Type B pancreatic cell (in vitro differentiated cells): Measurements from ENCODE around the gene ABCF2. TPM values are rescaled to one million over a fixed set of nuclear protein-coding genes. Genes with fewer than 3 reads are reported as not detected.

ENCODE experiments used
- DNase-seq: peaks from one replicate; pipeline ENCODE4 v3.0.0; 2021; ENCODE audit warnings: mixed read lengths; ENCODE audit not compliant: unreplicated experiment; ENCODE audit errors: extremely low spot score
- H3K27ac Mint-ChIP-seq: 2 replicates; pipeline ENCODE4 v1.8.0; 2021; ENCODE audit warnings: mild to moderate bottlenecking, mixed read lengths
- H3K27me3 Mint-ChIP-seq: 2 replicates; pipeline ENCODE4 v1.8.0; 2021; ENCODE audit warnings: mixed read lengths
- H3K36me3 Mint-ChIP-seq: 2 replicates; pipeline ENCODE4 v1.8.0; 2021; ENCODE audit warnings: mixed read lengths
- H3K4me1 Mint-ChIP-seq: one replicate; pipeline ENCODE4 v1.8.0; 2021; ENCODE audit warnings: mixed read lengths; ENCODE audit not compliant: unreplicated experiment
- H3K4me3 Mint-ChIP-seq: 2 replicates; pipeline ENCODE4 v1.8.0; 2021; ENCODE audit warnings: mild to moderate bottlenecking, mixed read lengths
- H3K9me3 Mint-ChIP-seq: 2 replicates; pipeline ENCODE4 v1.8.0; 2021; ENCODE audit warnings: mixed read lengths
- CTCF ChIP-seq: fragments of 200-600 bp; sonication (generic); conservative IDR thresholded peaks from 2 replicates; pipeline ENCODE4 v1.5.0; 2021; ENCODE audit warnings: antibody characterized with exemption, mild to moderate bottlenecking
- total RNA-seq: library from RNA; stranded (reverse); gene quantifications from 2 replicates; pipeline ENCODE4 v1.2.1, GENCODE V29; 2021; ENCODE audit warnings: low replicate concordance

ABCF2 gene
- total RNA-seq, 1 donor from 2014 or later, result 46.5 TPM

- DNase-seq, result peak; percentile 88
- no peak overlapping the region for H3K27ac Mint-ChIP-seq
- peak; percentile 100 for TF ChIP-seq CTCF
- peak overlapping the region; percentile 9 for H3K4me3 Mint-ChIP-seq
- H3K27me3 Mint-ChIP-seq, result peaks cover 65% of the 10 kb centered on the region
- H3K36me3 Mint-ChIP-seq, result no peaks in the 10 kb centered on the region
- H3K4me1 Mint-ChIP-seq, result peaks cover 17% of the 10 kb centered on the region
- H3K9me3 Mint-ChIP-seq, result peaks cover 11% of the 10 kb centered on the region
Measured at GRCh38 chr7:151172273-151173141, 54.5 kb downstream of the ABCF2 start.

- H3K4me1 Mint-ChIP-seq, result peaks cover 17% of the 10 kb centered on the region
- peaks cover 45% of the 10 kb centered on the region for H3K27me3 Mint-ChIP-seq
- H3K9me3 Mint-ChIP-seq, result peaks cover 11% of the 10 kb centered on the region
- H3K36me3 Mint-ChIP-seq, result no peaks in the 10 kb centered on the region
- no peak for TF ChIP-seq CTCF
- DNase-seq, result peak; percentile 62
- no peak overlapping the region for H3K27ac Mint-ChIP-seq
- H3K4me3 Mint-ChIP-seq, result peak overlapping the region; percentile 84
Measured at GRCh38 chr7:151168787-151169162, 58.2 kb downstream of the ABCF2 start.

- H3K4me1 Mint-ChIP-seq, result peaks cover 17% of the 10 kb centered on the region
- no peak overlapping the region for H3K27ac Mint-ChIP-seq
- peak overlapping the region; percentile 84 for H3K4me3 Mint-ChIP-seq
Measured at GRCh38 chr7:151168003-151168786, 58.8 kb downstream of the ABCF2 start.

GRCh38 chr7:151167197-151167961 lies 59.6 kb downstream of the ABCF2 start, which contains the start of gene GBX1:
GBX1 (minus strand) TSS chr7:151167694; CDS start chr7:151167548, 146 bp downstream.
- H3K4me3 Mint-ChIP-seq, result peak within 1 kb of the TSS; percentile 84
- peaks cover 33% of the 10 kb centered on the region for H3K27me3 Mint-ChIP-seq
- DNase-seq, result peak; percentile 70
- H3K27ac Mint-ChIP-seq, result no peak within 1 kb of the TSS
- peak; percentile 69 for TF ChIP-seq CTCF
- no peaks in the 10 kb centered on the region for H3K36me3 Mint-ChIP-seq
- H3K9me3 Mint-ChIP-seq, result peaks cover under 1% of the 10 kb centered on the region
- H3K4me1 Mint-ChIP-seq, result peaks cover 12% of the 10 kb centered on the region

More at GRCh38 chr7:151168003-151168786, 58.8 kb downstream of the ABCF2 start:
- Mint-ChIP-seq H3K36me3 (no peaks in the 10 kb centered on the region), H3K27me3 (peaks cover 41% of the 10 kb centered on the region), H3K9me3 (peaks cover 8% of the 10 kb centered on the region)
- TF ChIP-seq CTCF, result peak; percentile 78
- peak; percentile 72 for DNase-seq

- Mint-ChIP-seq H3K27me3 (peaks cover 29% of the 10 kb centered on the region), H3K36me3 (no peaks in the 10 kb centered on the region), H3K4me3 (peak overlapping the region; percentile 78), H3K9me3 (no peaks in the 10 kb centered on the region), H3K27ac (no peak overlapping the region), H3K4me1 (peaks cover 9% of the 10 kb centered on the region)
- TF ChIP-seq CTCF, result no peak
- peak; percentile 67 for DNase-seq
Measured at GRCh38 chr7:151166629-151167196, 60.3 kb downstream of the ABCF2 start.
